ENCODE results near the gene ATP6V1C2.
A peak's percentile ranks its signal among the peaks of the same experiment; 100 is the strongest.

ATP6V1C2 gene

GRCh38 chr2:10826026-10826425 is 104.6 kb downstream of the ATP6V1C2 start:
- DNase-seq (ENCODE audit: low read depth, low spot score) = no peak
- no peak overlapping the region for H3K4me3 ChIP-seq (ENCODE audit: low read length)

GRCh38 chr2:10826625-10827024 is 105.2 kb downstream of the ATP6V1C2 start:
- no peak overlapping the region for H3K4me3 ChIP-seq (ENCODE audit: low read length)
- no peak for DNase-seq (ENCODE audit: low read depth, low spot score)

- DNase-seq (ENCODE audit: low read depth, low spot score) = no peak
- no peak overlapping the region for H3K4me3 ChIP-seq (ENCODE audit: low read length)
Observed at GRCh38 chr2:10828346-10828745, 106.9 kb downstream of the ATP6V1C2 start.

GRCh38 chr2:10829299-10829698 is 107.9 kb downstream of the ATP6V1C2 start:
- DNase-seq (ENCODE audit: low read depth, low spot score) = no peak
- H3K4me3 ChIP-seq (ENCODE audit: low read length) = no peak overlapping the region

GRCh38 chr2:10830203-10830602 is 108.8 kb downstream of the ATP6V1C2 start:
- H3K4me3 ChIP-seq (ENCODE audit: low read length) = no peak overlapping the region
- DNase-seq (ENCODE audit: low read depth, low spot score) = no peak

- H3K4me3 ChIP-seq (ENCODE audit: low read length) = no peak overlapping the region
- no peak for DNase-seq (ENCODE audit: low read depth, low spot score)
Observed at GRCh38 chr2:10830641-10831399, 109.4 kb downstream of the ATP6V1C2 start.

GRCh38 chr2:10831400-10831985 is 110.1 kb downstream of the ATP6V1C2 start:
- H3K4me3 ChIP-seq (ENCODE audit: low read length) = no peak overlapping the region
- DNase-seq (ENCODE audit: low read depth, low spot score) = no peak

GRCh38 chr2:10832203-10832936 is 110.9 kb downstream of the ATP6V1C2 start:
- H3K4me3 ChIP-seq (ENCODE audit: low read length) = no peak overlapping the region
- DNase-seq (ENCODE audit: low read depth, low spot score) = peak; percentile 71

- DNase-seq (ENCODE audit: low read depth, low spot score) = no peak
- no peak overlapping the region for H3K4me3 ChIP-seq (ENCODE audit: low read length)
Observed at GRCh38 chr2:10833021-10833420, 111.6 kb downstream of the ATP6V1C2 start.

GRCh38 chr2:10834068-10834655 is 112.7 kb downstream of the ATP6V1C2 start:
- no peak overlapping the region for H3K4me3 ChIP-seq (ENCODE audit: low read length)
- DNase-seq (ENCODE audit: low read depth, low spot score) = no peak
